ENCODE results near the gene AKIRIN2.

The AKIRIN2 gene

GRCh38 chr6:87655824-87656223 is 46.2 kb downstream of the AKIRIN2 start:
- in situ Hi-C loops (cut with MboI; ENCODE audit: low pct_unique_long_range_greater_than_20kb, low sequenced_read_pairs, unreplicated experiment): no loop called here
- no peak for TF ChIP-seq CTCF (IDR thresholded peaks at IDR 0.05; ENCODE audit: extremely low read depth, insufficient read depth, missing control alignments)
- DNase-seq (ENCODE audit: low spot score): no peak

GRCh38 chr6:87654875-87655454 is 47.1 kb downstream of the AKIRIN2 start:
- TF ChIP-seq CTCF (IDR thresholded peaks at IDR 0.05; ENCODE audit: extremely low read depth, insufficient read depth, missing control alignments): no peak
- no peak for DNase-seq (ENCODE audit: low spot score)
- in situ Hi-C loops (cut with MboI; ENCODE audit: low pct_unique_long_range_greater_than_20kb, low sequenced_read_pairs, unreplicated experiment): no loop called here

GRCh38 chr6:87654122-87654521 is 47.9 kb downstream of the AKIRIN2 start:
- no peak for TF ChIP-seq CTCF (IDR thresholded peaks at IDR 0.05; ENCODE audit: extremely low read depth, insufficient read depth, missing control alignments)
- no peak for DNase-seq (ENCODE audit: low spot score)
- in situ Hi-C loops (cut with MboI; ENCODE audit: low pct_unique_long_range_greater_than_20kb, low sequenced_read_pairs, unreplicated experiment): no loop called here

- no peak for DNase-seq (ENCODE audit: low spot score)
- in situ Hi-C loops (cut with MboI; ENCODE audit: low pct_unique_long_range_greater_than_20kb, low sequenced_read_pairs, unreplicated experiment): no loop called here
- no peak for TF ChIP-seq CTCF (IDR thresholded peaks at IDR 0.05; ENCODE audit: extremely low read depth, insufficient read depth, missing control alignments)
Measured at GRCh38 chr6:87653074-87653962, 48.7 kb downstream of the AKIRIN2 start.

GRCh38 chr6:87645080-87645479 is 57.0 kb downstream of the AKIRIN2 start:
- no peak for TF ChIP-seq CTCF (IDR thresholded peaks at IDR 0.05; ENCODE audit: extremely low read depth, insufficient read depth, missing control alignments)
- DNase-seq (ENCODE audit: low spot score): no peak
- in situ Hi-C loops (cut with MboI; ENCODE audit: low pct_unique_long_range_greater_than_20kb, low sequenced_read_pairs, unreplicated experiment): no loop called here

- in situ Hi-C loops (cut with MboI; ENCODE audit: low pct_unique_long_range_greater_than_20kb, low sequenced_read_pairs, unreplicated experiment): no loop called here
- TF ChIP-seq CTCF (IDR thresholded peaks at IDR 0.05; ENCODE audit: extremely low read depth, insufficient read depth, missing control alignments): no peak
- no peak for DNase-seq (ENCODE audit: low spot score)
Measured at GRCh38 chr6:87641065-87641692, 60.9 kb downstream of the AKIRIN2 start.
